ENCODE results near the gene WWOX. TPM values are rescaled to one million over a fixed set of nuclear protein-coding genes. Genes with fewer than 3 reads are reported as not detected.

WWOX gene
- total RNA-seq, 2 experiments from 2014 or later: 20.2 to 21.4 TPM

DNA sequence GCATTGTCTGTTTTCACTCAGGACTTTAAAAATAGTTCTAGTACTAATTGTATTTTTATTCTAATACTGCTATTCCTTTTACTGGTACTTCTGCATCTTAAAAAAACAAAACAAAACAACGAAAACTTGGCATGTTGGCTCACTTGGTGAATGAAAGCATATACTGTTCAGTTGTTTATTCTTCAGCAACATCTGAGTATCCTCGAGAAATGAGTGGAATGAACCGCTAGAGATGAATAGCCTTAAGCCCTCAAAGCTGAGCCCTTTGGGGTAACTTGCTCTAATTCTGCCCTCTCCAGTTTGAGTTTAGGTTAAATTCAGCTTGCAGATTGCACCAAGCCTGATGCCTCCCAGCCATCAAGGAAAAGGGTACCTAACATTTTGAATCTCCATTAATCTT lies 126.5 kb downstream of the WWOX start:
- Mint-ChIP-seq H3K36me3 (ENCODE audit: low read depth) (no peaks in the 10 kb centered on the region), H3K9me3 (no peaks in the 10 kb centered on the region), H3K4me3 (no peak overlapping the region), H3K4me1 (ENCODE audit: low read depth) (no peaks in the 10 kb centered on the region), H3K27me3 (ENCODE audit: low read depth) (no peaks in the 10 kb centered on the region), H3K27ac (no peak overlapping the region)
- no peak for DNase-seq
- intact Hi-C loops (cut with micrococcal nuclease): no loop called here
- CTCF ChIA-PET: no interaction called here

DNA sequence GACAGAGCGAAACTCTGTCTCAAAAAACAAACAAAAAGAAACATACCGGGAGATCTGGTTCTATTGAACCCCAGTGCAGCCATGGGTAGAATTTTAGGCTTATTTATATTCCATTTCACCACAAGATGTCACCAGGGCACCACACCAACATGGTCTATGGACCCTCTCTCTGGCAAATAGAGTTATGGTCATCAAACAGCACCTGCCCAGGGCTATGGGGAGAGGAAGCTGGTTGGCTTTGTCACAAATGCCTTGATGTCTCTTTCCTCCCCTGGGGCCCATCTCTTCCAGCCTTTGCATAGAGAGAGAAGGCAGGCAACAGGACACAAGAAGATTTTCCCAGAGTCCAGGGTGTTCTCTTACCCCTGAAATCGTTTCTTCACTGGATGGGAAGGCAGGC lies 128.4 kb downstream of the WWOX start:
- CTCF ChIA-PET: no interaction called here
- H3K4me3 Mint-ChIP-seq: no peak overlapping the region
- no peaks in the 10 kb centered on the region for H3K9me3 Mint-ChIP-seq
- no peaks in the 10 kb centered on the region for H3K4me1 Mint-ChIP-seq (ENCODE audit: low read depth)
- DNase-seq: no peak
- intact Hi-C loops (cut with micrococcal nuclease): no loop called here
- no peak overlapping the region for H3K27ac Mint-ChIP-seq
- H3K27me3 Mint-ChIP-seq (ENCODE audit: low read depth): no peaks in the 10 kb centered on the region
- H3K36me3 Mint-ChIP-seq (ENCODE audit: low read depth): no peaks in the 10 kb centered on the region

DNA sequence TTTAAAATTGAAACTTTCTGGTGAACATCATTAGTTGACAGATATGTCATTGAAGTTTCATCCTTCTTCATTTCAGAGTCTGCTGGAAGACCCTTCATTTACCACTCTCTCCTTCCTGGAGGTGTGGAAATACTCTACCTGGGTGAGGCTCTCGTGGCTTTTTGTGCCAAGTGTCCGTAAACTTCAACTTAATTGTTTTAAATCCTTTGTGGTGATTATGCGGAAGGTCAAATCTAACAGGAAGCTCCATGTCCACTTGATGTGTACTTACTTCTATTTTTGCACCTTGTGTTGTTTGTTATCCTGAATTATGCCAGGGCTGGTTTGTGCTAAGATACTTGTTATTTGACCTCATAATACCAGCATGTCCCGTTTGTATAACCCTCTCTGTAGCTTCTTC lies 129.2 kb downstream of the WWOX start:
- CTCF ChIA-PET: no interaction called here
- no peak for DNase-seq
- Mint-ChIP-seq H3K36me3 (ENCODE audit: low read depth) (no peaks in the 10 kb centered on the region), H3K9me3 (no peaks in the 10 kb centered on the region), H3K27ac (no peak overlapping the region), H3K4me3 (no peak overlapping the region), H3K27me3 (ENCODE audit: low read depth) (no peaks in the 10 kb centered on the region), H3K4me1 (ENCODE audit: low read depth) (no peaks in the 10 kb centered on the region)
- intact Hi-C loops (cut with micrococcal nuclease): no loop called here

DNA sequence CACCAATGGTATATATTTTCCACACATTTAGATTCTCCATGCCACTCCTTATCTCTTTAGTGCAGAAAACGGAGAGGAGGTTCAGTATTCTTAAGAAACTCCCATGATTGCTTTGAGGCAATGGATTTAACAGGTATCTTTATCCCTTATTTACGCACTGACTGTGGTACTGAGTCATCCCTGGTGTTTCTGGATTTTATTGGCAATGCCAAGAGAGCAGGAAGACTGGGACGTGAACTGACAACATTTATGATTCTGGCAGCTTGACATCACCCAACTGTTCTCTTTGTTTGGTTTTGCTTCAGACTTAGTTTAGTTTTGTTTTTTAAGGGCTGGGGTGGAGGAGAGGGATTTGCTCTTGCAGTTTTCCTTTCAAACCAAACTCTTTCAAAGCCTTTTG lies 131.4 kb downstream of the WWOX start:
- no peaks in the 10 kb centered on the region for H3K36me3 Mint-ChIP-seq (ENCODE audit: low read depth)
- no peak overlapping the region for H3K27ac Mint-ChIP-seq
- H3K9me3 Mint-ChIP-seq: no peaks in the 10 kb centered on the region
- H3K27me3 Mint-ChIP-seq (ENCODE audit: low read depth): no peaks in the 10 kb centered on the region
- H3K4me3 Mint-ChIP-seq: no peak overlapping the region
- no peaks in the 10 kb centered on the region for H3K4me1 Mint-ChIP-seq (ENCODE audit: low read depth)
- DNase-seq: no peak
- CTCF ChIA-PET: no interaction called here
- intact Hi-C loops (cut with micrococcal nuclease): no loop called here

DNA sequence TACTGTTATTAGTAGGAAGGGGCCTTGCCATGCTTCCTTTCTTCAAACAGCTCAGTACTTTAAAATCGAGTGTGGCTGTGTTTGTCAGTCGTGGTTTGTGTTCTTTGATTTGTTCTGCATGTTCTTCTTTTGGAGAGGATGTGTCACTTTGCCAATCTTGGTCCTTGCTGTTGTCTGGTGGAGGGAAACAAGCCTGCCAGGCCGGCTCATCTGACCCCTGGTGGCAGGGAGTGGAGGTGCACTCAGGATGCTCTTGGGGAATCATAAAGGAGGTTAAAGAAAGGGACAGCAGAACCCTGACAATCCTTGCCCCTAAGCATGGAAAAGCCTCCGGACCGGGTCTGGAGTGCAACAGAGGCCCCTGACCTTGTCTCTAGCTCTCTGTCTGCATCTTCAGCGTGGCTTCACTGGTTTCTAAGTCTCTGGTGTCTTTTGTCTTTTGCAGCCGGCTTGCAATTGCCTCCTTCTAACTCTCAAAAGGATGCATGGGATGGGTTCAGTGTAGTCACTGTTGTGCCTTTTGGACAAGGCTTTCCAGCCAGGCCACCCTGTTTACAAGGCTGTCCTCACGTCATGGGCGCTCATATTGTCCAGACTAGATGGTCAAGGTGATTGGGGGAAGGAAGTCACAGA lies 135.8 kb downstream of the WWOX start:
- Mint-ChIP-seq H3K36me3 (ENCODE audit: low read depth) (peaks cover 1% of the 10 kb centered on the region), H3K9me3 (no peaks in the 10 kb centered on the region), H3K27me3 (ENCODE audit: low read depth) (no peaks in the 10 kb centered on the region), H3K4me1 (ENCODE audit: low read depth) (no peaks in the 10 kb centered on the region), H3K27ac (no peak overlapping the region), H3K4me3 (no peak overlapping the region)
- CTCF ChIA-PET: interaction anchor here (0.6 to 2.1 kb wide), 7 partner anchors 12 to 113 kb away, joined by 3 to 10 read pairs (median 4); no protein-coding TSS in a partner anchor
- peak; percentile 75 for DNase-seq
- intact Hi-C loops (cut with micrococcal nuclease): loop anchor here (1.0 to 5.0 kb wide), 2 partner anchors 113 to 558 kb away; no protein-coding TSS in a partner anchor

DNA sequence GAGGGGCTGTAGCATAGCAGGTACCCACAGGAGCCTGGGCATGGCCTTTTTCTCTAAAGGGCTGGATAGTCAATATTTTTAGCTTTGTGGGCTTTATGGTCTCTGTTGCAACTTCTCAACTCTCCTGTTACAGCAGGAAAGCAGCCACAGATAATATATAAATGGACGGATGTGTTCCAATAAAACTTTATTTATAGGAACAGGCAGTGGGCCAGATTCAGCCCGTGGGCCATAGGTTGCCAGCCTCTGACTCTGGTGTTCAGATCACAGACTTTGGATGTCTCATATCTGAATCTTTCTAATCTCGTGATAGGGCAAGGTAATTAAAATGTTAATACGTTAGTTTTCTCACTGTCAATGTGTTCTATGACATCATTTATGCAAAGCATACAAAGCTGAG lies 136.4 kb downstream of the WWOX start:
- intact Hi-C loops (cut with micrococcal nuclease): loop anchor here (1.0 to 5.0 kb wide), 2 partner anchors 114 to 559 kb away; no protein-coding TSS in a partner anchor
- Mint-ChIP-seq H3K4me1 (ENCODE audit: low read depth) (no peaks in the 10 kb centered on the region), H3K4me3 (no peak overlapping the region), H3K27me3 (ENCODE audit: low read depth) (no peaks in the 10 kb centered on the region), H3K9me3 (no peaks in the 10 kb centered on the region), H3K36me3 (ENCODE audit: low read depth) (peaks cover 2% of the 10 kb centered on the region), H3K27ac (no peak overlapping the region)
- CTCF ChIA-PET: interaction anchor here (1.2 to 2.1 kb wide), 2 partner anchors 28 to 111 kb away, joined by 6 to 10 read pairs; no protein-coding TSS in a partner anchor
- no peak for DNase-seq

DNA sequence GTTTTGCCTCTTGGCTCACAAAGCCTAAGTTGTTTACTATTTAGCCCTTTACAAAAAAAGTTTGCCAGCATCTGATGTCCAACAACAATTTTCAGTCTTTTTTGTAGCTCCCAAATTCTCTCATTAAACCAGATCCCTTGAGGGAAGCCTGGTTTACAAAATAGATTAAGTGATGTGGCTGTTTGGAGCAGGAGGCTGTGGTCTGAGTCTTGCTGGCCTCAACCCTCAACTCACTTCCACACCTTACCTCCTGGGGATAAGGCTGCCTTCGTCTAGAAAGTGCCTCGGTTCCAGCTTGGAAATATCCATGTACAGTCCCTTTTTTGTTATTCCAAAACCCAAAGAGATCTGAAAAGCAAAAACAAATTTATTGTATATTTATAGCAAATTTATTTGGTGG lies 138.4 kb downstream of the WWOX start:
- peaks cover 3% of the 10 kb centered on the region for H3K36me3 Mint-ChIP-seq (ENCODE audit: low read depth)
- intact Hi-C loops (cut with micrococcal nuclease): loop anchor here (5.0 kb wide), 1 partner anchor 561 kb away; no protein-coding TSS in a partner anchor
- H3K27ac Mint-ChIP-seq: no peak overlapping the region
- no peak overlapping the region for H3K4me3 Mint-ChIP-seq
- CTCF ChIA-PET: interaction anchor here (0.6 kb wide), 1 partner anchor 103 kb away, joined by 3 read pairs; no protein-coding TSS in a partner anchor
- no peaks in the 10 kb centered on the region for H3K9me3 Mint-ChIP-seq
- H3K4me1 Mint-ChIP-seq (ENCODE audit: low read depth): no peaks in the 10 kb centered on the region
- DNase-seq: no peak
- no peaks in the 10 kb centered on the region for H3K27me3 Mint-ChIP-seq (ENCODE audit: low read depth)

DNA sequence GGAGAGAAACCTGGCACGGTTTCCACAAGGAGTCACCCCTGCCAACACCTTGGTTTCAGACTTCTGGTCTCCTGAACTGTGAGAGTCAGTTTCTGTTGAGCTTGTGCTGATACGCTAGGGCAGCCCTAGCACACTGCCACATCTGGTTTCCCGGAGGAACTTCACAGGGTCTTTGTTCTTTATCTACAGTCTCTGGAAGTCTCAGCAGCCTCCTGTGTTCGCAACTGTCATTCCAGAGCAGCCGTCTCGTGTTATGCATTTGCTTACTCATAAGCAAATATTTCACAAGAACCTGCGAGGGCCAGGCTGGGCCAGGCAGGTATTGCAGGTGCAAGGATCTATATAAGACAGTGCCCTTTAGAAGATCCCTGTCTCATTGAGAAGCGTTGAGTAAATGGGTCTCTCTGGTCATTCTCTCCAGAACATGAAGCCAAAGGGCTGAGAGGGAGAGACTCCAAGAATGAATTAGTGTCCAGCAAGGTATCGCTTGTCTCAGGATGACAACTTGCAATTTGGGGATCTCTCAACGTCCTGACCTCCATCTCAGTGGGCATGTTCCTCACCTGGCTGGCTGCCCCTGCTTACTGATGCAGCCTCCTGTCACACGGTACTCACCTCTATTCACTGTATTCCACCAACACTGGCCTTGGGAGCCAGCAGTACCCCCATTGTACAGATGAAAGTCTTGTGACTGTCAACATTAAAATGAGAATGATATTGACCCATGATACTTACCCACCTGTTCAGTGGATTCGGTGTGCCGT lies 141.2 kb downstream of the WWOX start:
- H3K27me3 Mint-ChIP-seq (ENCODE audit: low read depth): no peaks in the 10 kb centered on the region
- no peaks in the 10 kb centered on the region for H3K9me3 Mint-ChIP-seq
- peaks cover 3% of the 10 kb centered on the region for H3K36me3 Mint-ChIP-seq (ENCODE audit: low read depth)
- no peak overlapping the region for H3K4me3 Mint-ChIP-seq
- DNase-seq: no peak
- intact Hi-C loops (cut with micrococcal nuclease): no loop called here
- no peak overlapping the region for H3K27ac Mint-ChIP-seq
- CTCF ChIA-PET: no interaction called here
- H3K4me1 Mint-ChIP-seq (ENCODE audit: low read depth): no peaks in the 10 kb centered on the region

DNA sequence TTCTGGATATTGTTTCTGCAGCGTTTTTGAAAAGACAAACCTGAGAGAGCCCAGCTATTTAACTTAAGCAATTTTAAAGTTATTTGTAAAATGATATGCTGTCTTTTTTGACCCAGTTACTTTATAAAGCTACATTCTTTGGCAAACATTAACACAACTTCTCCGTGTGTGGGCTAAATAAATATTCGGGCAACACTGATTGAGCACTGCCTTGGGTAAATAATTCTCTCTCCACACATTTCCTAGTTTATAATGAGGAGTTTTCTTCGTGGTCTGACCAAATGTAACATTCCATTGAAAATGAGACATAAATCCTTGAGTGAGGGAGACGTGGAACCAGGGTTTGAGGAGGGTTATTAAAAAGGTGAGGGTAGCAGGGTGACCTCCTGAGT lies 142.8 kb downstream of the WWOX start:
- intact Hi-C loops (cut with micrococcal nuclease): no loop called here
- Mint-ChIP-seq H3K27me3 (ENCODE audit: low read depth) (no peaks in the 10 kb centered on the region), H3K36me3 (ENCODE audit: low read depth) (peaks cover 3% of the 10 kb centered on the region), H3K4me3 (no peak overlapping the region), H3K4me1 (ENCODE audit: low read depth) (no peaks in the 10 kb centered on the region), H3K27ac (no peak overlapping the region), H3K9me3 (no peaks in the 10 kb centered on the region)
- no peak for DNase-seq
- CTCF ChIA-PET: no interaction called here

DNA sequence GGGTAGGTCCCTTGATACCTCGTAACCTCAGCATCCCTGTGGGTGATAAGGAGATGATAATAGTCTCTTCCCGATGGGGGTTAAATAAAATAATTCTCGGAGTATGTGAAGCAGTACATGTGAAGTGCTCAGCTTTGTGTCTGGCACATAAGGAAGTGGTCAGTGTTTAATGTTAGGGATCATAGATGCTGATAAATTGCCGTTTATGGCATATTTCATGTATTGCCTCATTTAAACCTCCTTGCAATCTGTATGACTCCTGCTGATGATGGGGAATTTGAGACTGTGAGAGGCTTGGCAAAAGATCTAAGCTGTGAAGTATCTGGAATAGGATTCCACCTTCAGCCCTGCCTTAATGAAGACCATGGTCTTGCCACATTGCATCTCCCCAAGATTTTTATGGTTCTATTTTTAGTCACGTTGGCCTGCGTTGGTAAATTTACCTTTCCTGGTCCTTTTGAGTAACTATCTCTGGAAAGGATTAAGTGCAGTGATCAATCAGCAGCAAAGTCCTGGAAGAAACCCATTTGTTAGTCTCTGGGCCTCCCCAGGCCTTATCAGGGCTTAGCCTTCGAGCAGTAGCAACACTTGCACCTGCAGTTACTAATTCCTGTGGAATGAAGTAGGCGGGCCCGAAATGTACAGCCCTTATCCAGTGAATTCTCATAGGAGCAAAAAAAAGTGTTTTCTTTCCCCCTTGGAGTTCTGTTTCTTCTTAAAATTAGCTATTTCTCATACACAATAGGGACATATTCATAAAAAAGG lies 144.9 kb downstream of the WWOX start:
- Mint-ChIP-seq H3K27ac (no peak overlapping the region), H3K36me3 (ENCODE audit: low read depth) (peaks cover 4% of the 10 kb centered on the region), H3K9me3 (no peaks in the 10 kb centered on the region), H3K27me3 (ENCODE audit: low read depth) (no peaks in the 10 kb centered on the region), H3K4me3 (no peak overlapping the region), H3K4me1 (ENCODE audit: low read depth) (no peaks in the 10 kb centered on the region)
- no peak for DNase-seq
- intact Hi-C loops (cut with micrococcal nuclease): no loop called here
- CTCF ChIA-PET: no interaction called here

DNA sequence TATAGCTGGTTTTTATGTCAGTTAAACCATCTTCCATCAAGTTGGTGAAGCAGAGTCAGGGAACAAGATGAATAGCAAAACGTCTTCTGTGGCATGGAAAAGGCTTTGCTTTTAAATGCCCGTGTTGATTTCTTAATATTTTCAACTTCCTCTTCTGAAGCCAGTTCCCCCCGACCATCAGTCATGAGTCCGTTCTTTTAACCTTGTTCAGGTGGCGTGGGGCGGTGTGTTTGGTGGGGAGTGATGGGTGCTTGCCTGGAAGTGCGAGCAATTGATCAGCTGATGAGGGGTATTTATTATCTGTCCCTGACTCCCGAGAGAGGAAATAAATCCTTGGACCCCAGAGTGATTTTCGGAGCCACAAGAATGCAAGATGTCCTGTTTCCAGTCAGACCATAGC lies 147.1 kb downstream of the WWOX start:
- no peaks in the 10 kb centered on the region for H3K9me3 Mint-ChIP-seq
- H3K27me3 Mint-ChIP-seq (ENCODE audit: low read depth): no peaks in the 10 kb centered on the region
- H3K36me3 Mint-ChIP-seq (ENCODE audit: low read depth): peaks cover 2% of the 10 kb centered on the region
- DNase-seq: no peak
- H3K4me1 Mint-ChIP-seq (ENCODE audit: low read depth): no peaks in the 10 kb centered on the region
- intact Hi-C loops (cut with micrococcal nuclease): no loop called here
- H3K4me3 Mint-ChIP-seq: no peak overlapping the region
- no peak overlapping the region for H3K27ac Mint-ChIP-seq
- CTCF ChIA-PET: no interaction called here

DNA sequence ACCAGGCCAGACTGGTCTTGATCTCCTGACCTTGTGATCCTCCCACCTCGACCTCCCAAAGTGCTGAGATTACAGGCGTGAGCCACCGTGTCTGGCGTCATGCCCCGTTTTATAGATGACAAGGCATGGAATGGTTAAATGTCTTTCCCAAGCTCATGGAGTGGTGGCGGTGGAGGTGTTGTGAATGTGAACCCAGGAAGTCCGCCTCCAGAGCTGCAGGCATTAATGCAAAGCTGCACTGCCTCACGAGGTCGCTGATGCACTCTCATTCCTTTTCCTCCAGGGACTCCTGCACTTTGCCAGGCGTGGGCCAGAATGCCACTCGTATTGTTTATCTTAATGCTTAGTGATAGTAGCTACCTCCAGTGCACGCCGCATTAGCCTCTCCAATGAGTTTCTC lies 149.6 kb downstream of the WWOX start:
- Mint-ChIP-seq H3K27ac (no peak overlapping the region), H3K36me3 (ENCODE audit: low read depth) (peaks cover 2% of the 10 kb centered on the region), H3K4me1 (ENCODE audit: low read depth) (no peaks in the 10 kb centered on the region), H3K27me3 (ENCODE audit: low read depth) (no peaks in the 10 kb centered on the region), H3K4me3 (no peak overlapping the region), H3K9me3 (no peaks in the 10 kb centered on the region)
- intact Hi-C loops (cut with micrococcal nuclease): no loop called here
- CTCF ChIA-PET: no interaction called here
- no peak for DNase-seq
